ENCODE measurements around the gene FXYD2. TPM values are rescaled to one million over a fixed set of nuclear protein-coding genes. Genes with fewer than 3 reads are reported as not detected.

FXYD2 gene
- 40.4 and 44.6 TPM in 2 replicates for total RNA-seq

DNA sequence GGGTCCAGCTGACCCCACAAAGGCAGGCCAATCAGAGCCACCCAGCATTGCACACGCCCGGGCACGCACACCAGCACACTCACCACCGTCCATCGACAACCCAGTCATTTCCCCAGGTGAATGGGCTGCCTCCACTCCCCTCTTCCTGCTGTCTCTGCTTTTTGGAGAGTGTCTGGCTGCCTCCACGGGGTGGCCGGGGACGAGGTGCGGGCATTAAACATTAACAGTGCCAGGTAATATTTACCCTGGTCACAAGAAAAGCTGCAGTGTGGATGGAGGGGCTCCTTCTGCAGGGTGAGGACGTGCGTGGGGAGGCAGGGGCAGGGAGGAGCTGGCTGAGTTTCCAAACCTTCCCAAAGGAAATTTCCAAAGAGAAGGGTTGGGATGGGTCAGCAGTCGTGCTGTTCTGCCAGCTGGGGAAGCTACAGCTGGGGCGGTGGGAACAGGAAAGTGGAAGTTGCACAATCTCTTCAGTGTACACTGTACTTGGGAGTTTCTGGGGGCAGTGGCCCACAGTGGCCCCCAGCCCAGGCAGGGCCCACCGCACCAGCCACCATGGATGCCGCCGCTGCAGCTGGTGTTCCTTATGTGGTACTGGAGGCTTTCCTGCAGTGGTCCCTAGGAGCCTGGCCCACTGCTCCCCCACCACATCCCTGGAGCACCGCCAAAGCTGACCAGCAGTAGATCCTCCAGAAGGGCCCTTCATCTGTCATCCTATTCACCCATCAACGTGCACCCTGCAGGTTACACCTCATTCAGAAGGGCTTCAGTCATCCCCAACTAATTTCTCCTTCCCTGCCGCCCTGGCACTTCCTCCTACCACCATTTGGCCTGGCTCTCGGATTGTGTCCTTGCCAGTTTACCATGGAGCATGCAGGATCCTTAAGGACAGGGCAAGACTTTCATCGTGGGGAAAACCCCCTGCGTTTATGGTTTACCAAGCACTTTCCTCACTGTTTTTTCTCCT lies at the start of gene FXYD2:
Gene FXYD2 (minus strand): TSS at position 174 of the 967 bp plus-strand sequence. CDS start 66 bp downstream, at position 108.
- no peak for DNase-seq
- POLR2A ChIA-PET, result interaction anchor here (0.6 to 2.9 kb wide), 7 partner anchors 10 to 228 kb away, joined by 3 to 20 read pairs (median 5); no protein-coding TSS in a partner anchor
- ATAC-seq (ENCODE audit: low read depth), result no peak
- no peak within 1 kb of the TSS for H3K27ac Mint-ChIP-seq
- H3K36me3 Mint-ChIP-seq (ENCODE audit: low read depth), result no peaks in the 10 kb centered on the region
- no peaks in the 10 kb centered on the region for H3K9me3 Mint-ChIP-seq
- H3K4me3 Mint-ChIP-seq, result no peak within 1 kb of the TSS
- intact Hi-C loops (cut with micrococcal nuclease), result loop anchor here (5.0 kb wide), 2 partner anchors 347 to 1102 kb away; partner anchors contain the start of gene BCL9L
- H3K4me1 Mint-ChIP-seq, result peaks cover 54% of the 10 kb centered on the region
- TF ChIP-seq, protein P1, sequence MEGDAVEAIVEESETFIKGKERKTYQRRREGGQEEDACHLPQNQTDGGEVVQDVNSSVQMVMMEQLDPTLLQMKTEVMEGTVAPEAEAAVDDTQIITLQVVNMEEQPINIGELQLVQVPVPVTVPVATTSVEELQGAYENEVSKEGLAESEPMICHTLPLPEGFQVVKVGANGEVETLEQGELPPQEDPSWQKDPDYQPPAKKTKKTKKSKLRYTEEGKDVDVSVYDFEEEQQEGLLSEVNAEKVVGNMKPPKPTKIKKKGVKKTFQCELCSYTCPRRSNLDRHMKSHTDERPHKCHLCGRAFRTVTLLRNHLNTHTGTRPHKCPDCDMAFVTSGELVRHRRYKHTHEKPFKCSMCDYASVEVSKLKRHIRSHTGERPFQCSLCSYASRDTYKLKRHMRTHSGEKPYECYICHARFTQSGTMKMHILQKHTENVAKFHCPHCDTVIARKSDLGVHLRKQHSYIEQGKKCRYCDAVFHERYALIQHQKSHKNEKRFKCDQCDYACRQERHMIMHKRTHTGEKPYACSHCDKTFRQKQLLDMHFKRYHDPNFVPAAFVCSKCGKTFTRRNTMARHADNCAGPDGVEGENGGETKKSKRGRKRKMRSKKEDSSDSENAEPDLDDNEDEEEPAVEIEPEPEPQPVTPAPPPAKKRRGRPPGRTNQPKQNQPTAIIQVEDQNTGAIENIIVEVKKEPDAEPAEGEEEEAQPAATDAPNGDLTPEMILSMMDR (IDR thresholded peaks at IDR 0.05), result no peak
- CTCF ChIA-PET, result interaction anchor here (0.9 to 11.0 kb wide), 9 partner anchors 8 to 398 kb away, joined by 3 to 265 read pairs (median 4); no protein-coding TSS in a partner anchor
- peaks cover 26% of the 10 kb centered on the region for H3K27me3 Mint-ChIP-seq

DNA sequence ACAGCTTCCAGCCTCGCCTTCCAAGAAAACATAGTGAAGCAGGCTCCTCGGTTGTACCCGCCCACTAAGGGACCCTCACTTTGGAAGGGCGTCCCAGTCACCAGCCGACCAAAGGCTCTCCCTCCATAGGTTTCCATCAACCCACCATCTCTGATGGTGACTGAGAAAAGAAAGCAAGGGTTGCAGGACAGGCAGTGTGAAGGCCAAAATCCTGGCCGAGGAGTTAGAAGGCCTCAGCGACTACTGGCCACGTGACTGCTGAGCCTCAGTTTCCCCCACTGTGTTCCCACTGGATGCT lies 49.2 kb upstream of the FXYD2 start:
- Mint-ChIP-seq H3K27me3 (peaks cover 54% of the 10 kb centered on the region), H3K36me3 (ENCODE audit: low read depth) (no peaks in the 10 kb centered on the region), H3K27ac (no peak overlapping the region), H3K4me1 (peaks cover 23% of the 10 kb centered on the region), H3K9me3 (no peaks in the 10 kb centered on the region), H3K4me3 (no peak overlapping the region)
- ChIA-PET POLR2A (no interaction called here), CTCF (no interaction called here)
- ATAC-seq (ENCODE audit: low read depth), result no peak
- TF ChIP-seq, protein P1 (IDR thresholded peaks at IDR 0.05), result no peak
- intact Hi-C loops (cut with micrococcal nuclease), result no loop called here
- no peak for DNase-seq

DNA sequence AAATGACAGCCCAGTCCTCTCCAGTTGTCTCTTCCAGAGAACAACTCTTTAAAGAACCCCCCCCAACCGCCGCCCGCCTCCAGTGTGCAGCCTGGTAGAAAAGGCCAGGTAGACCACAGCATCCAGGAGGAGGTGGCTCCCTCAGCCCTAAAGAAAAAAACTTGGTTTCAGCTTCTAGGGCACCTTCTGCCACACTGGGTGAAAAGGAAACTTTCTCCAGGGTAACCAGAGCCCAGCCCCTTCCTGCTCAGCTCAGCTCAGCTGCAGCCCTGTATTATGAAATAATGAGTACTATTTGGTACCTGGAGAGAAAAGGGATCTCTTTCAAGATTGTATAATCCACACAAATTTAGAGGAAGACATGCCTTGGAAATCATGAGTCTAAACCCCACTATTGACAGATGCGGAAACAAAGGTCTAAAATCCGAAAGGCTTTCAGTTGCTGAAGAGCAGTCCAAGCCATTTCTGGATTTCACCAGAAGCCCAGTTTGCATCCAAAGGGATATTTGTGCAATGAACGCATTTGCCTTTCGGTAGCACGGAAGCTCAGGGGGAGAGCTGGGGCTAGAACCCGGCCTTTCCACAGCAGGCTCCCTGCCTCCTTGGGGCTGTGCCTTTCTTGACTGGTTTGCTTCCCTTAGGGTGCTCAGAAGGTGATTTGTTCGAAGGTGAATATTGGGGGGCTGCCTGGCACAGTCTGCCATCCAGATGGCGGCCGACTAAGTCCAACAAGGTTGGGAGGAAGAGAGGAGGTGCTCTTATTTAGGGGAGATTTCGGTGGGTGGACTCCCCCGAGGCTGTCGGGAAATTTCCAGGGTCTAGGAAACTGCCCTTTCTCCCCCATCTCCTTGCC lies 48.7 kb upstream of the FXYD2 start:
- Mint-ChIP-seq H3K27me3 (peaks cover 52% of the 10 kb centered on the region), H3K4me3 (no peak overlapping the region)
- ATAC-seq (ENCODE audit: low read depth), result no peak

DNA sequence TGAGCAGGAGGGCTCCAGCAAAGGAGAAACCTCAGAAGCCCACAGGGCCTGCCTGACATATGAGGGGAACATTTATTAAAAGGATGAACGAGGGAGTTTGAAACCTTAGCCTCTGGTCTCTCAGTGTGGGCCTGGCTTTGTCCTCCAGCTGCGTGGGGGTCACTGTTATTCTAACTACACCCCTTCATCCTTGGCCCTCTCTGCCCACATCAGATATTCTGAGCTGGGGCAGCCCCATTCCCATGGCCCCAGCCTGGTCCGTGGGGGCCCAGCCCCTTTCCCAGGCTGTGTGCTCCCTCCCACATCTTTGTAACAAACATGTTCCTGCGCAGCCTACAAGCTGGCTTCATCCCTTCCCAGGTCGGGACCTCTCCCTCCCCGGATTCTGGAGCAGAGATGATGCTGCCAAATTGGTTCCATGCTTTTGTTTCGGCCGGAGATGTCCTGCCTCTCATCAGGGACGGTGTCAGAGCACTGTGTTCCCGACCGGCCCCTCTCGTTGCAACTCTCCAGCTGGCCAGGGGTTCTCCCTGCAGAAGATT lies 47.9 kb upstream of the FXYD2 start:
- POLR2A ChIA-PET, result no interaction called here

More for the DNA sequence above, 48.7 kb upstream of the FXYD2 start:
- CTCF ChIA-PET, result no interaction called here
- intact Hi-C loops (cut with micrococcal nuclease), result no loop called here
- POLR2A ChIA-PET, result no interaction called here
- H3K36me3 Mint-ChIP-seq (ENCODE audit: low read depth), result no peaks in the 10 kb centered on the region
- H3K4me1 Mint-ChIP-seq, result peaks cover 23% of the 10 kb centered on the region
- H3K9me3 Mint-ChIP-seq, result no peaks in the 10 kb centered on the region
- TF ChIP-seq, protein P1 (IDR thresholded peaks at IDR 0.05), result no peak
- H3K27ac Mint-ChIP-seq, result no peak overlapping the region
- DNase-seq, result no peak

More for the DNA sequence above, 47.9 kb upstream of the FXYD2 start:
- Mint-ChIP-seq H3K4me3 (no peak overlapping the region), H3K36me3 (ENCODE audit: low read depth) (no peaks in the 10 kb centered on the region), H3K4me1 (peaks cover 23% of the 10 kb centered on the region), H3K27me3 (peaks cover 50% of the 10 kb centered on the region), H3K9me3 (no peaks in the 10 kb centered on the region), H3K27ac (no peak overlapping the region)
- ATAC-seq (ENCODE audit: low read depth) (no peak), DNase-seq (no peak)
- TF ChIP-seq, protein P1 (IDR thresholded peaks at IDR 0.05), result no peak
- intact Hi-C loops (cut with micrococcal nuclease), result no loop called here
- CTCF ChIA-PET, result no interaction called here
